ENCODE data around the gene ARID4B.

GRCh38 chr1:235280467-235280866, 47.5 kb downstream of the ARID4B start:
- TF ChIP-seq, protein P1, sequence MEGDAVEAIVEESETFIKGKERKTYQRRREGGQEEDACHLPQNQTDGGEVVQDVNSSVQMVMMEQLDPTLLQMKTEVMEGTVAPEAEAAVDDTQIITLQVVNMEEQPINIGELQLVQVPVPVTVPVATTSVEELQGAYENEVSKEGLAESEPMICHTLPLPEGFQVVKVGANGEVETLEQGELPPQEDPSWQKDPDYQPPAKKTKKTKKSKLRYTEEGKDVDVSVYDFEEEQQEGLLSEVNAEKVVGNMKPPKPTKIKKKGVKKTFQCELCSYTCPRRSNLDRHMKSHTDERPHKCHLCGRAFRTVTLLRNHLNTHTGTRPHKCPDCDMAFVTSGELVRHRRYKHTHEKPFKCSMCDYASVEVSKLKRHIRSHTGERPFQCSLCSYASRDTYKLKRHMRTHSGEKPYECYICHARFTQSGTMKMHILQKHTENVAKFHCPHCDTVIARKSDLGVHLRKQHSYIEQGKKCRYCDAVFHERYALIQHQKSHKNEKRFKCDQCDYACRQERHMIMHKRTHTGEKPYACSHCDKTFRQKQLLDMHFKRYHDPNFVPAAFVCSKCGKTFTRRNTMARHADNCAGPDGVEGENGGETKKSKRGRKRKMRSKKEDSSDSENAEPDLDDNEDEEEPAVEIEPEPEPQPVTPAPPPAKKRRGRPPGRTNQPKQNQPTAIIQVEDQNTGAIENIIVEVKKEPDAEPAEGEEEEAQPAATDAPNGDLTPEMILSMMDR (IDR thresholded peaks at IDR 0.05; ENCODE audit: insufficient read depth, low read length): no peak
- no peak for TF ChIP-seq POLR2AphosphoS5 (IDR thresholded peaks at IDR 0.05; ENCODE audit: low read depth)
- TF ChIP-seq, protein P2, sequence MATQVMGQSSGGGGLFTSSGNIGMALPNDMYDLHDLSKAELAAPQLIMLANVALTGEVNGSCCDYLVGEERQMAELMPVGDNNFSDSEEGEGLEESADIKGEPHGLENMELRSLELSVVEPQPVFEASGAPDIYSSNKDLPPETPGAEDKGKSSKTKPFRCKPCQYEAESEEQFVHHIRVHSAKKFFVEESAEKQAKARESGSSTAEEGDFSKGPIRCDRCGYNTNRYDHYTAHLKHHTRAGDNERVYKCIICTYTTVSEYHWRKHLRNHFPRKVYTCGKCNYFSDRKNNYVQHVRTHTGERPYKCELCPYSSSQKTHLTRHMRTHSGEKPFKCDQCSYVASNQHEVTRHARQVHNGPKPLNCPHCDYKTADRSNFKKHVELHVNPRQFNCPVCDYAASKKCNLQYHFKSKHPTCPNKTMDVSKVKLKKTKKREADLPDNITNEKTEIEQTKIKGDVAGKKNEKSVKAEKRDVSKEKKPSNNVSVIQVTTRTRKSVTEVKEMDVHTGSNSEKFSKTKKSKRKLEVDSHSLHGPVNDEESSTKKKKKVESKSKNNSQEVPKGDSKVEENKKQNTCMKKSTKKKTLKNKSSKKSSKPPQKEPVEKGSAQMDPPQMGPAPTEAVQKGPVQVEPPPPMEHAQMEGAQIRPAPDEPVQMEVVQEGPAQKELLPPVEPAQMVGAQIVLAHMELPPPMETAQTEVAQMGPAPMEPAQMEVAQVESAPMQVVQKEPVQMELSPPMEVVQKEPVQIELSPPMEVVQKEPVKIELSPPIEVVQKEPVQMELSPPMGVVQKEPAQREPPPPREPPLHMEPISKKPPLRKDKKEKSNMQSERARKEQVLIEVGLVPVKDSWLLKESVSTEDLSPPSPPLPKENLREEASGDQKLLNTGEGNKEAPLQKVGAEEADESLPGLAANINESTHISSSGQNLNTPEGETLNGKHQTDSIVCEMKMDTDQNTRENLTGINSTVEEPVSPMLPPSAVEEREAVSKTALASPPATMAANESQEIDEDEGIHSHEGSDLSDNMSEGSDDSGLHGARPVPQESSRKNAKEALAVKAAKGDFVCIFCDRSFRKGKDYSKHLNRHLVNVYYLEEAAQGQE (IDR thresholded peaks at IDR 0.05; ENCODE audit: insufficient replicate concordance, low read depth): no peak
- no peak for TF ChIP-seq GABPA (IDR thresholded peaks at IDR 0.05; ENCODE audit: low read depth)
